ENCODE measurements around the gene NCAPH2.

The NCAPH2 gene

GRCh38 chr22:50507991-50508884, at the start of gene NCAPH2:
TSS of gene NCAPH2 (plus strand) at chr22:50508224. CDS start at chr22:50508338, 114 bp downstream.
- FAIRE-seq = peak; percentile 84
- DNase-seq (ENCODE audit: low spot score) = peak; percentile 100

GRCh38 chr22:50459016-50459415, 49.0 kb upstream of the NCAPH2 start:
- FAIRE-seq = no peak
- DNase-seq (ENCODE audit: low spot score) = no peak

DNA sequence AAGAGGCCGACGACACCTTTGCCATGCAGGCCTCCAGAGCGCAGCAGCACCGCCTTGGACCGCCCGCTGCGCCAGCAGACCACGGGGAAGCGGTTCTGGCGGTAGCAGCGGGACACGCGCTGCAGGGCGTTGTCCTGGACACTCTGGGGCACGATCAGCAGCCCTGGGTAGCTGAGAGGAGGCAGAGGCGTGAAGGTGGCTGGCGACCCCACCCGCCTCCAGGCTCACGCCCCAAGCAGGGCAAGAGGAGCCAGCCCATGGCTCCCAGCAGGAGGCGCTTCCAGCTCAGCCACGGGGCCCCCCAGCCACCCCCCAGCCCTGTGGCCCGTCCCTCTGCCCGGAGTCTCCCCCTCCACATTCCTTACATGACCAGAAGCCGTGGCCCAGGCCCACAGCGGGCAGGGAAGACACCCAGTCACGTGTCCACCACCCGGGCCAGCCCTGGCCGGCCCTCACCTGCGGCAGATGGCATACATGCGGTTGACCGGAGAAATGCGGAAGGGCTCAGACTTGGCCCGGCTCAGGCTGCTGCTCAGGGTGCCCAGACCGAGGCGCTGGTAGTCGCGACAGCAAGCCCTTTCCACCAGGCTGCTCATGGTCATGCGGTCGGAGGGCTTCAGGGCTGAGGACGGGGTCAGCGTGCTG, 48.4 kb upstream of the NCAPH2 start:
- DNase-seq (ENCODE audit: low spot score) = no peak
- FAIRE-seq = no peak

GRCh38 chr22:50460938-50461337, 47.1 kb upstream of the NCAPH2 start:
- no peak for DNase-seq (ENCODE audit: low spot score)

GRCh38 chr22:50461536-50461935, 46.5 kb upstream of the NCAPH2 start:
- DNase-seq (ENCODE audit: low spot score) (no peak), FAIRE-seq (no peak)

More at GRCh38 chr22:50460938-50461337, 47.1 kb upstream of the NCAPH2 start:
- FAIRE-seq = no peak

DNA sequence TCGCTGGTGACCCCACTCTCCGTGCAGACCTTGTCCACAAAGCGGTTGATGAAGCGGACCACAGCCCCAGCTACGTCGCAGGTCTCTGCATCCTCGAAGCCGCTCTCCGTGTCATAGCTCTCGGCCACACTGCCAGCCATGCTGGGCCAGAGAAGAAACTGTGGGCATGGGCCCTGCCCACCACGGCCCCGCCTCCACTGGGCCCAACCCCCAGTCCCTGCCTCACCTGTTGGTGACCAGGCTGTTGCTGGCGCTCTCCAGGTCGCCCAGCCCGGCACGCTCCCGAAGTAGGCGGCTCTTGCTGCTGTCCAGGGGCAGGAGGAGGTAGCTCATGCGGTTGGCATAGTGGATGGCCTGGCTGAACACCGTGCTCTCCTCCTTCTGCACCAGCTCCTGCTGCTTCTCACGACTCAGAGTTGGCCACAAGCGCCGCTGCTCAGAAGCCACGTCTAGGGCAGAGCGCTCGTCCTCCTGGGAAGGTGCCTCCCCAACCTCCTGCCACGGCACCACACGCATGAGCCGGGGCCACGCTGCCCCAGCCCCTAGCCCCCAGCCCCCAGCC, 46.0 kb upstream of the NCAPH2 start:
- FAIRE-seq (no peak), DNase-seq (ENCODE audit: low spot score) (no peak)

GRCh38 chr22:50463188-50463900, 44.7 kb upstream of the NCAPH2 start:
- DNase-seq (ENCODE audit: low spot score) = no peak

GRCh38 chr22:50464451-50464850, 43.6 kb upstream of the NCAPH2 start:
- DNase-seq (ENCODE audit: low spot score) = no peak
- no peak for FAIRE-seq

More at GRCh38 chr22:50463188-50463900, 44.7 kb upstream of the NCAPH2 start:
- no peak for FAIRE-seq

GRCh38 chr22:50465066-50465930, 42.7 kb upstream of the NCAPH2 start:
- DNase-seq (ENCODE audit: low spot score) (no peak), FAIRE-seq (no peak)

GRCh38 chr22:50467341-50467740, 40.7 kb upstream of the NCAPH2 start:
- FAIRE-seq = peak; percentile 40
- no peak for DNase-seq (ENCODE audit: low spot score)

- FAIRE-seq = peak; percentile 62
- DNase-seq (ENCODE audit: low spot score) = no peak
These were observed 40.1 kb upstream of the NCAPH2 start for GRCh38 chr22:50467773-50468440.

DNA sequence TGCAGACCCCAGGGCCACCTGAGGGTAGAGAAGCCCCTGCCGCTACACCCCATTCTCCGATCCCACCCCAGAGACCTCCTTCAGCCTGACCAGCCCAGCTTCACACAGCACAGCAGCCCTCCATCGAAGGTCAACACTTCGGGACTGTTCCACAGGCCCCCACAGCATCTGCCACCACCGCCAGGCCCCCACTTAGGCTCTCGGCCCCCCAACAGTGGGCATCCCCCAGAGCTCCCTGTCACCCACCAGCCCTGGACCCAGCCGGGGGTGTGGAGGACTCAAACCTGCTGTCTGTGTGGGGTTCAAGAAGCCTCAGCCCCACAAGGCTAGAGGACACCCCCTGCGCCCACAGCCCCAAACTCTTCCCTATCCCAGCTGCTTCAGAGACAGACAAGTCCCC, 39.4 kb upstream of the NCAPH2 start:
- FAIRE-seq = no peak
- no peak for DNase-seq (ENCODE audit: low spot score)

- DNase-seq (ENCODE audit: low spot score) (peak; percentile 91), FAIRE-seq (peak; percentile 82)
These were observed 38.4 kb upstream of the NCAPH2 start for GRCh38 chr22:50469377-50470305.

DNA sequence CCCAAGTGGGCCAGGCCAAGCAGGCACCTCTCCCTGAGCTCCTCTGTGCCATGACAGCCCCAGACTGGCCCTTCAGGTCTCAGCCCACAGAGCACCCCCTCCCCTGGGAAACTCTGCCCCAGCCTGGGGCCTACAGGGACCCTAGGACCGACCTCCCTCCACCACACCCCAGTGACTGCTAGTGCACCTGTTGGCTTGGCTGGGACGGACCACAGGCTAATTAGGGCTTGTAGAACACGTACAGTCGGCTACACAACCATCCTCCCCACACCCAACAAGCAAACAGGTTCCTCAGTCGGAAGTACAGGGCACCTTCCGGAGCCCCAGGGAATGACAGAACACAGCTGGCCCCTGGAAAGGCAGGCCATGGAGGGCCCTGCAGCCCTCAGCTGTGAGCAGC, 37.5 kb upstream of the NCAPH2 start:
- DNase-seq (ENCODE audit: low spot score) (no peak), FAIRE-seq (no peak)

- no peak for FAIRE-seq
- no peak for DNase-seq (ENCODE audit: low spot score)
These were observed 36.7 kb upstream of the NCAPH2 start for GRCh38 chr22:50471197-50471847.

DNA sequence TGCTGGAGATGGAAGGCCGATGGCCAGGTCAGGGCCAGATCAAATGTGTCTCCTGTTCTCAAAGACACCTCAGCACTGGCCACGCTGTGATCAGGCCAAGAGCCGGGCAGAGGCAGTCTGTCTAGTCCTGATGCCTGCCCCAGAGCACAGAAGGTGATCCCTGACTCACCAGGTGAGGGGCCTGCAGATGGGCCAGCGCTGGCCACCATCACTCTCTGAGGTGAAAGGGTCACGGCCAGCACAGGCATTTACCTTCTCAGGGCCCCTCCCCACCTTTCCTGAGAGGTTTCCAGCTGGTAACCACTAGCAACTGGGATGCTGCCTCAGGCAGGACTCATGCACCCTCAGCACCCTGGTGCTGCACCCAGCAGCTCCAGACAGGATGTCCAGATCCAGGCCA, 36.1 kb upstream of the NCAPH2 start:
- DNase-seq (ENCODE audit: low spot score) = no peak
- FAIRE-seq = no peak

DNA sequence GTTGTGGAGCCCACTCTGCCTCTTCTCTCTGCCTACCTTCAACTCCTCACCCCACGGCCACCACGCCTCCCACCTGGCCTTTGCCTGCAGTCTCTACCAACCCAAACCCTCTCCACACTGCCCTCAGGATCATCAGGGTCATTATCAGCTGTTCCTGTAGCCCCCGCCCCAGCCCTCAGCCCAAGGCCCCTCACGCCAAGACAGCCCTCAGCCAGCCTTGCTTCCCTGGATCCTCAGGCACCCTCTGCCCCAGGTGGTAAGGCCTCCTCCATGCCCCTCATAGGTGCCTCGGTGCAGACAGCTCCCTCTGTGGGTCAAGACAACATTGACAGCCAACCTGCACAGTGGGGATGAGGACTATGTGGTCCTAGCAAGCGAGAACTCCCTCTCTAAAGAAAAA, 34.9 kb upstream of the NCAPH2 start:
- FAIRE-seq = peak; percentile 74
- peak; percentile 48 for DNase-seq (ENCODE audit: low spot score)

GRCh38 chr22:50473855-50474671, 34.0 kb upstream of the NCAPH2 start:
- FAIRE-seq = no peak
- no peak for DNase-seq (ENCODE audit: low spot score)
